BLaER1 treated with 17β-estradiol and CSF1 and Interleukin-3, amounts not matched to agents 10 nM and 100 nM (cell line): ENCODE data around the gene OCSTAMP.

Experiments
- H3K27ac ChIP-seq, 11 experiments: shearing (Covaris generic); formaldehyde crosslinking; 2 replicates each; pipeline ENCODE4 v1.8.1; 2022
- H3K27me3 ChIP-seq, 11 experiments: shearing (Covaris generic); formaldehyde crosslinking; 2 replicates each; pipeline ENCODE4 v1.8.1; 2022
- H3K36me3 ChIP-seq, 11 experiments: shearing (Covaris generic); formaldehyde crosslinking; 2 replicates each; pipeline ENCODE4 v1.8.1; 2022
- H3K4me1 ChIP-seq, 10 experiments: shearing (Covaris generic); formaldehyde crosslinking; 2 replicates each; pipeline ENCODE4 v1.8.1; 2022
- H3K4me2 ChIP-seq, 11 experiments: shearing (Covaris generic); formaldehyde crosslinking; 2 replicates each; pipeline ENCODE4 v1.8.1; 2022
- H3K4me3 ChIP-seq, 10 experiments: shearing (Covaris generic); formaldehyde crosslinking; 2 replicates each; pipeline ENCODE4 v1.8.1; 2022
- H3K9ac ChIP-seq, 11 experiments: shearing (Covaris generic); formaldehyde crosslinking; 2 replicates each; pipeline ENCODE4 v1.8.1; 2022
- H3K9me3 ChIP-seq, 11 experiments: shearing (Covaris generic); formaldehyde crosslinking; replicated peaks in 1 of 11; 2 replicates each; pipeline ENCODE4 v1.8.1; 2022
- H4K20me1 ChIP-seq, 11 experiments: shearing (Covaris generic); formaldehyde crosslinking; 2 replicates each; pipeline ENCODE4 v1.8.1; 2022
- Cebpa-rat ChIP-seq, 11 experiments: shearing (Covaris generic); IDR thresholded peaks; 2 replicates each; pipeline ENCODE4 v1.8.1; 2022

Gene OCSTAMP

GRCh38 chr20:46501961-46502360 lies 48.5 kb downstream of the OCSTAMP start:
- H4K20me1 ChIP-seq: no peaks in the 10 kb centered on the region
- peaks cover 0 to 8% (median 0%) of the 10 kb centered on the region in 10 experiments; a peak in 2 of 20 replicates for H3K4me1 ChIP-seq
- H3K9ac ChIP-seq: no peak overlapping the region
- no peaks in the 10 kb centered on the region for H3K27me3 ChIP-seq
- H3K36me3 ChIP-seq: no peaks in the 10 kb centered on the region
- no peak overlapping the region for H3K27ac ChIP-seq
- no peak for TF ChIP-seq Cebpa-rat (IDR thresholded peaks at IDR 0.05)
- H3K4me3 ChIP-seq: no peak overlapping the region; a peak in 1 of 20 replicates
- H3K4me2 ChIP-seq: no peak overlapping the region
- peaks cover 51 to 73% (median 56%) of the 10 kb centered on the region in 11 experiments for H3K9me3 ChIP-seq

GRCh38 chr20:46501337-46501942 lies 49.0 kb downstream of the OCSTAMP start:
- H3K9me3 ChIP-seq: peaks cover 51 to 73% (median 56%) of the 10 kb centered on the region in 11 experiments
- H4K20me1 ChIP-seq: no peaks in the 10 kb centered on the region
- H3K27me3 ChIP-seq: no peaks in the 10 kb centered on the region
- no peaks in the 10 kb centered on the region for H3K36me3 ChIP-seq
- H3K27ac ChIP-seq: no peak overlapping the region
- H3K4me1 ChIP-seq: peaks cover 0 to 8% (median 0%) of the 10 kb centered on the region in 10 experiments; a peak in 2 of 20 replicates
- H3K9ac ChIP-seq: no peak overlapping the region
- H3K4me3 ChIP-seq: no peak overlapping the region; a peak in 2 of 20 replicates
- H3K4me2 ChIP-seq: no peak overlapping the region
- TF ChIP-seq Cebpa-rat (IDR thresholded peaks at IDR 0.05): no peak

GRCh38 chr20:46494077-46494476 lies 56.4 kb downstream of the OCSTAMP start:
- Histone ChIP-seq H4K20me1 (no peaks in the 10 kb centered on the region), H3K36me3 (no peaks in the 10 kb centered on the region), H3K9me3 (peaks cover under 1 to 12% (median 5%) of the 10 kb centered on the region in 11 experiments; a peak in 14 of 22 replicates), H3K27ac (no peak overlapping the region), H3K27me3 (no peaks in the 10 kb centered on the region), H3K4me2 (no peak overlapping the region), H3K4me3 (no peak overlapping the region), H3K4me1 (no peaks in the 10 kb centered on the region), H3K9ac (no peak overlapping the region)
- no peak for TF ChIP-seq Cebpa-rat (IDR thresholded peaks at IDR 0.05)

- Histone ChIP-seq H3K27ac (no peak overlapping the region), H3K4me2 (no peak overlapping the region), H3K9ac (no peak overlapping the region), H3K4me1 (no peaks in the 10 kb centered on the region), H3K36me3 (no peaks in the 10 kb centered on the region), H3K27me3 (no peaks in the 10 kb centered on the region), H4K20me1 (no peaks in the 10 kb centered on the region), H3K9me3 (no peaks in the 10 kb centered on the region; a peak in 1 of 22 replicates), H3K4me3 (no peak overlapping the region)
- no peak for TF ChIP-seq Cebpa-rat (IDR thresholded peaks at IDR 0.05)
These were observed 59.1 kb downstream of the OCSTAMP start for GRCh38 chr20:46491354-46491753.
